ENCODE measurements around the gene ELAVL1. TPM values are rescaled to one million over a fixed set of nuclear protein-coding genes. Genes with fewer than 3 reads are reported as not detected.

The ELAVL1 gene
- total and polyA plus RNA-seq, 2 experiments from 2014 or later, result 81.6 to 143 TPM

- Histone ChIP-seq H3K4me3 (no peak overlapping the region), H3K36me3 (ENCODE audit: insufficient read depth) (peaks cover 16% of the 10 kb centered on the region), H3K9me2 (ENCODE audit: insufficient read depth) (no peaks in the 10 kb centered on the region), H3K27me3 (ENCODE audit: insufficient read depth) (no peaks in the 10 kb centered on the region), H3K4me2 (no peak overlapping the region), H3K79me2 (replicated peaks; ENCODE audit: insufficient read depth) (peaks cover 31% of the 10 kb centered on the region), H3K4me1 (ENCODE audit: insufficient read depth) (no peaks in the 10 kb centered on the region), H4K20me1 (replicated peaks; ENCODE audit: insufficient read depth) (peaks cover 28% of the 10 kb centered on the region), H2AFZ (no peak overlapping the region), H3F3A (replicated peaks; ENCODE audit: low read depth) (0 out of 2 replicates have a peak, but pooled peaks cover 3% of the 10 kb centered on the region), H3K27ac (ENCODE audit: low read depth) (no peak overlapping the region)
- ATAC-seq (no peak), DNase-seq (ENCODE audit: low spot score) (no peak)
- no peak overlapping the region for H3K4me3 Mint-ChIP-seq
- TF ChIP-seq NANOG (IDR thresholded peaks at IDR 0.05; ENCODE audit: borderline replicate concordance), result no peak
- TF ChIP-seq JUNB (IDR thresholded peaks at IDR 0.05; ENCODE audit: unreplicated experiment), result no peak
- no peak for TF ChIP-seq REST (IDR thresholded peaks at IDR 0.05; ENCODE audit: unreplicated experiment)
- no peak for TF ChIP-seq ZNF331 (CRISPR knock-in tag; IDR thresholded peaks at IDR 0.05; ENCODE audit: low read depth)
- H3K9me3 Mint-ChIP-seq, result no peaks in the 10 kb centered on the region
- H3K27me3 Mint-ChIP-seq (ENCODE audit: insufficient read depth, low read depth, poor library complexity), result peaks cover 9% of the 10 kb centered on the region
- no peaks in the 10 kb centered on the region for H3K4me1 Mint-ChIP-seq
- H3K36me3 Mint-ChIP-seq (ENCODE audit: low read depth), result peaks cover 65% of the 10 kb centered on the region
- no peak overlapping the region for H3K27ac Mint-ChIP-seq
Observed at GRCh38 chr19:7980168-7980567, 25.3 kb downstream of the ELAVL1 start.

GRCh38 chr19:7979559-7979958, 25.9 kb downstream of the ELAVL1 start:
- Histone ChIP-seq H3K27ac (ENCODE audit: low read depth) (no peak overlapping the region), H3K4me3 (no peak overlapping the region), H3K27me3 (ENCODE audit: insufficient read depth) (no peaks in the 10 kb centered on the region), H3K9me2 (ENCODE audit: insufficient read depth) (no peaks in the 10 kb centered on the region), H3K79me2 (replicated peaks; ENCODE audit: insufficient read depth) (peaks cover 26% of the 10 kb centered on the region), H3K4me2 (no peak overlapping the region), H3K36me3 (ENCODE audit: insufficient read depth) (peaks cover 16% of the 10 kb centered on the region), H3F3A (replicated peaks; ENCODE audit: low read depth) (0 out of 2 replicates have a peak, but pooled peaks cover 4% of the 10 kb centered on the region), H3K4me1 (ENCODE audit: insufficient read depth) (no peaks in the 10 kb centered on the region), H2AFZ (no peak overlapping the region), H4K20me1 (replicated peaks; ENCODE audit: insufficient read depth) (peaks cover 26% of the 10 kb centered on the region)
- Mint-ChIP-seq H3K36me3 (ENCODE audit: low read depth) (peaks cover 69% of the 10 kb centered on the region), H3K4me3 (no peak overlapping the region), H3K27me3 (ENCODE audit: insufficient read depth, low read depth, poor library complexity) (peaks cover 10% of the 10 kb centered on the region), H3K27ac (no peak overlapping the region), H3K4me1 (no peaks in the 10 kb centered on the region), H3K9me3 (no peaks in the 10 kb centered on the region)
- DNase-seq (ENCODE audit: low spot score), result no peak
- ATAC-seq, result no peak
- no peak for TF ChIP-seq REST (IDR thresholded peaks at IDR 0.05; ENCODE audit: unreplicated experiment)
- TF ChIP-seq ZNF462 (CRISPR knock-in tag; IDR thresholded peaks at IDR 0.05), result no peak
- TF ChIP-seq STAT1 (IDR thresholded peaks at IDR 0.05; ENCODE audit: unreplicated experiment), result no peak
- no peak for TF ChIP-seq JUNB (IDR thresholded peaks at IDR 0.05; ENCODE audit: unreplicated experiment)
- TF ChIP-seq NANOG (IDR thresholded peaks at IDR 0.05; ENCODE audit: borderline replicate concordance), result no peak
